ENCODE data around the gene ZNF844.
"Not testable (repeated sequence)": the region's sequence is repeated elsewhere in the genome, so short reads cannot be mapped to it uniquely, and the experiment has no call there.

GRCh38 chr19:12076331-12076730 is 11.8 kb downstream of the ZNF844 start:
- not testable (repeated sequence) for TF ChIP-seq POLR2A (IDR thresholded peaks at IDR 0.05; ENCODE audit: low read depth, low read length); ETV6 (conservative IDR thresholded peaks at IDR 0.05 in 1 of 2, IDR thresholded peaks at IDR 0.05 in 1 of 2; ENCODE audit: borderline replicate concordance in 1 of 2, low read depth in 1 of 2); CTCF (IDR thresholded peaks at IDR 0.05 in 2 of 3, conservative IDR thresholded peaks at IDR 0.05 in 1 of 3; ENCODE audit: control insufficient read depth in 2 of 3, extremely low read depth in 1 of 3, insufficient read depth in 1 of 3, low read depth in 3 of 3, low read length in 3 of 3)
